Fibroblast of skin of back (primary cell): ENCODE measurements around the gene CSGALNACT2.

Experiments
- DNase-seq: peaks from one replicate; pipeline ENCODE4 v3.0.0-alpha.2; 2013

The CSGALNACT2 gene

GRCh38 chr10:43230101-43230908, 92.1 kb downstream of the CSGALNACT2 start:
- DNase-seq, result no peak

GRCh38 chr10:43230909-43231522, 92.8 kb downstream of the CSGALNACT2 start:
- no peak for DNase-seq

DNA sequence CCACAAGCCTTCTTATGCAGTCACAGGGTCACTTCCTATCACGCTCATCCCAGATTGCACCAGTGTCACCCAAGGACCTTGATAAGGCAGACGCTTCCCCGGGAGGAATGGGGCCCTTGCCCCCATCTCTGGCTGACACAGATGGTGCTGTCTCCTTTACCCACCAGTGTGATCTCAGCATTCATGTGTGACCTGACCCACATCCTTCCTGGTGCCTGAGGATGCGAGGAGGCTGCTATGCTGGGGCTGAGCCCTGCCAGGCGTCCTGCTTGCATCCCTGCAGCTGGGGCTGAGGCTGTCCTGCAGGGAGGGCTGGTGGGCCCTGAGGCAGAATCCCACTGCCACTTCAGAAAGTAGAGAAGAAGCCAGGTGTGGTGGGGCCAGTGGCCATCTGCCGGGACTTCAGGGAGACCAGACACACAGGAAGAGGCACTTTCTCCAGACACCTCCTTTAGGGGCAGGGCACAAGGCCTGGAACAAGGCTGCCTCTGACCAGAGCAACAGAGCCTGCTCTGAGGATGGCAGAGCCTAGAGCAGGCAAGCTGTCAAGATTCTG, 93.4 kb downstream of the CSGALNACT2 start:
- no peak for DNase-seq

DNA sequence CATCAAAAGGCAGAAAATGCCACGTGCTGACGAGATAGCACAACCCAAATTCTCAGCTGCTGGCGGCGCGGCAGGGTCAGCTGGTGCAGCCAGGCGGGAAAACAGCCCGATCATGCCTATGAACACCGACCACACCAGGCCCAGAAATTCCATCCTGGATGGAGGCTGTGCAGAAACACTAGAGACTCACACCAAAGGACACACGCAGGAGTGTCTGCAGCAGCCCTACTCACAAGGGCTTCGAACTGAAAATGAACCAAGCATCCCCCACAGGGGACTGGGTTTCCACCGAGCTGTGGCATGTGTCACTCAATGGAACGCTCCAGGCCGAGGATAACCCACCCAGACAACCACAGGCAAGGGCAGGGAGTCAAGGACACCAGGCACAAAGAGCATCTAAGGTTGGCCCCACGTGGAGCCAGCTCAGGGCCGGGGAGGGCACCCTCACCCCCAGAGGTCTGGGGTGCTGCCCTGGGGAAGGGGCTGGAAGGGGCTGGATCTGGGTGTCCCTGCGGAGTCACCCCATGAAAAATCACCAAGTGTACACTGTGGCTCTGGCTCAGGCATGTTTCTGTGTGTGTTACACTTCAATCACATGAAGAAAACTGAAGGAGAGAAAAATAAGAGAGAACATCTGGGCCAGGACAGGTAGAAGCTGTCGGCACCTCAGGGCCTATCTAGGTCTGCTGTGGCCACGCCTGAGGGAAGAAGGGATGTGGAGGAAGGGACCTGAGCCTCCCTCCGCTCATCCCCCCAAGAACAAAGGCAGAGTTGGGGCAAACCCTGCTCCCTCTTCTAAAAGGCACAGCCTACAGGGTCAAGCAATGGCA, 95.6 kb downstream of the CSGALNACT2 start:
- no peak for DNase-seq

DNA sequence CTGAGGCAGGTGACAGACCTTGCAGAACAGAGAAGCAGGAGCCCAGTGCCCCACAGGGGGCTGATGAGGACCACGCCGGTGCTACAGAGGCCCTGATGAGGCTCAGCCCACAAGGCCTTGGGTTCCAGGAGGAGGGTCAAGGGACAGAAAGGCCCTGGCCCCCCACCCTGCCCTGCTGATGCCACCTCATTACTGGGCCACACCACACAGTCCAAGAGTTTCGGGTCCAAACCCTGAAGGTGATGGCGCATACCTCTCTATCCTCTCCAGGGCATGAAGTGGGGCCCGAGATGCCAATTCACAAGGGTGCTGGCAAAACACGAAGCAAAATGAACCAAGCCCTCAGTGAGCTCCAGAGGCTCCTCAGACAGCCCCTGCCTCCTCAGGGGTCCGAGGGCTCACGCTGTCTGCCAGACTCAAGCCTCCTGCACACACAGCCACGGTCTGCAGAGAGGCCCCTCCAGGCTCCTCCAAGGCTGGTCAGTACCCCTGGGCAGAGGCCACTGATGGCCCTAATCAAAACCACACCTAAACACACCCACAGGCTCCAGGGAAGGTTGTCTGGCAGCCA, 96.3 kb downstream of the CSGALNACT2 start:
- DNase-seq, result no peak
